DMS114 treated with DMSO at 0.1 percent for 48 hours (cell line): ENCODE results near the gene LYG2.
"Not testable (repeated sequence)": the region's sequence is repeated elsewhere in the genome, so short reads cannot be mapped to it uniquely, and the experiment has no call there.

Source experiments
- DNase-seq: peaks from one replicate; lab custom pipeline; 2025; ENCODE audit not compliant: unreplicated experiment; lab: John Stamatoyannopoulos, UW

Gene LYG2

GRCh38 chr2:99201959-99202678 lies 53.3 kb downstream of the LYG2 start:
- DNase-seq = no peak

GRCh38 chr2:99200076-99200800 lies 55.2 kb downstream of the LYG2 start:
- no peak for DNase-seq

GRCh38 chr2:99198103-99198841 lies 57.2 kb downstream of the LYG2 start:
- no peak for DNase-seq

GRCh38 chr2:99192364-99192763 lies 63.1 kb downstream of the LYG2 start:
- DNase-seq = not testable (repeated sequence)
